Measurements from ENCODE around the gene YBEY.
"Not testable (repeated sequence)": the region's sequence is repeated elsewhere in the genome, so short reads cannot be mapped to it uniquely, and the experiment has no call there.

YBEY gene

GRCh38 chr21:46304955-46305354, 18.8 kb downstream of the YBEY start:
- DNase-seq: no peak

- no peak for DNase-seq
These were observed 21.5 kb downstream of the YBEY start for GRCh38 chr21:46307625-46308024.

DNA sequence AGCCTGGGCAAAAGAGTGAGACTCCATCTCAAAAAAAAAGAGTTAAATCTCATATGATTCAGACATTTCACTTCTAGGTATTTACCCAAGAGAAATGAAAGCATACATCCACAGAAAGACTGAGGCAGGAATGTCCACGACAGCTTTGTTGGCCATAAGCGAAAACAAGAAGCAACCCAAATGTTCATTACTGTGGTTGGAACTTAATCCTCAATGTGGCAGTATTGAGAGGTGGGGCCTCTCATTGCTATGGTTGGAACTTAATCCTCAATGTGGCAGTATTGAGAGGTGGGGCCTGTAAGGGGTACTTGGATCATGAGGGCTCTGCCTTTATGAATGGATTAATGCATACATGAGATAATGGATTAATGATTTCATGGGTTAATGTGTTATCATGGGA, 22.3 kb downstream of the YBEY start:
- no peak for DNase-seq

- DNase-seq: not testable (repeated sequence)
These were observed 24.1 kb downstream of the YBEY start for GRCh38 chr21:46310260-46310659.

DNA sequence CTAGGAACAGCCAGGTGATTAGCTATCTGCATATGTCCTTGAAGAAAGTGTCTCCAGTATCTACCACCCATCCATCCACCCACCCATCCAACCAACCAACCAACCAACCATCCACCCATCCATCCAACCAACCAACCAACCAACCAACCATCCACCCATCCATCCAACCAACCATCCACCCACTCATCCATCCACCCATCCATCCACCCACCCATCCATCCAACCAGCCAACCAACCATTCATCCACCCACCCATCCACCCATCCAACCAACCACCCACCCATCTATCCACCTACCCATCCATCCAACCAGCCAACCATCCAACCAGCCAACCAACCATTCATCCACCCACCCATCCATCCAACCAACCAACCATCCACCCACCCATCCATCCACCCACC, 25.4 kb downstream of the YBEY start:
- DNase-seq: no peak

DNA sequence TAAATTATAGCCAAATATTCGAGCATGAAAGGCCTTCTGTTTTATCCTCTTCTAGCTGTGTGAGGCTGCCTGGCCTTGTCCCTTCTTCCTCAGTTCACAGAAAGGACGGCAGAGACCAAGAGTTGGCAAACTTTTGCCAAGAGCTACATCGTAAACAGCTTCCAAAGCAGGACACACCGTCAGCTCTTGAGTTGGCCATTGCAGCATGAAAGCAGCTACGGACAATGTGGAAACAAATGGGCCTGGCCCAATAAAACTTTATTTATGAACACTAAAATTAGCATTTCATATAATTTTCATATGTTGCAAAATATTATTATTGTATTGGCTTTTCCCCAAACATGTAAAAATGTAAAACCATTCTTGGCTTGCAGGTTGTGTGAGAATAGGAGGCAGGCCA, 26.8 kb downstream of the YBEY start:
- DNase-seq: no peak

DNA sequence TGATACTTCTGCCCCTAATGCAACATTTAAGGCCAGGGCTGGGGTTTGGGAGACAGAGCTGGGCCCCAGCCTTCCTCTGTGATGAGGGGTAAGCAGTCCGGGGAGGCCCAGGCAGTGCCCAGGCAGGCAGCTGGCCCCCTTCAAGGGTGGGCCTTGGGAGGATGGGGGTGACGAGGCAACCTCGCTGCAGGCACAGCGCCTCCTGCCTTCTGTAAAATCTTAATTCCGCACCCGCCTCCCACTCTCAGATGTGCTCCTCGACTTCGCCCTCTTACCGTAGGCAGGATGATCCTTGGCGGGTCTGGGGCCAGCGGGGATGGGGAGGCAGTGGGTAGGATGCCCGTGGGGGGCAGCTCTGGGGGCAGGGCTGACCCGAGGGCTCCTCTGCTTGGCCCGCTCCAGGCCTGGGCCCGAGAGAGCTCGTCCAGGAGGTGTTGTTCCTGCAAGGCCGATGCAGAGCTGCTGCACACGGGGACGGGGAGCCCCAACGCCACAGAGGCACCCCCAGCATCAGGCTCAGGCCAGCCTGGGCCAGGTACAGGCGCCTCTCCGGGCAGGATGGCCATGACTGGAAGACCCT, 28.4 kb downstream of the YBEY start:
- no peak for DNase-seq

GRCh38 chr21:46316708-46317324, 30.7 kb downstream of the YBEY start:
- no peak for DNase-seq

GRCh38 chr21:46317710-46318463, 31.7 kb downstream of the YBEY start:
- no peak for DNase-seq

- no peak for DNase-seq
These were observed 32.3 kb downstream of the YBEY start for GRCh38 chr21:46318464-46318845.

DNA sequence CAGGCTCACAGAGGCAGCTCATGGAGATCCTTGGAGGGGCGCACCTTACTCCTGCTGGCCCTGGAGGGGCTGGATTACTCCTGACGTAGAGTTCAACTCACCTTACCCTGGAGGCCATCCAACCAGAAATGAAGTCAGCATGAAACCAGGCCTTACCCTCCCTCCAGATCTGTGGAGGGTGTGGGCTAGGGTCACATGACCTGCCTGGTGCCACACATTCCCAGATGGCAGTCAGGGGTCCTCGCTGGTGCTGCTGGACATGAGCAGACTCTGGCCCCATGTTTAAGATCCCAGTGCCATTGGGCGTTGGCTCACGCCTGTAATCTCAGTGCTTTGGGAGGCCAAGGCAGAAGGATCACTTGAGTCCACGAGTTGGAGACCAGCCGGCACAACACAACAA, 33.0 kb downstream of the YBEY start:
- DNase-seq: no peak

DNA sequence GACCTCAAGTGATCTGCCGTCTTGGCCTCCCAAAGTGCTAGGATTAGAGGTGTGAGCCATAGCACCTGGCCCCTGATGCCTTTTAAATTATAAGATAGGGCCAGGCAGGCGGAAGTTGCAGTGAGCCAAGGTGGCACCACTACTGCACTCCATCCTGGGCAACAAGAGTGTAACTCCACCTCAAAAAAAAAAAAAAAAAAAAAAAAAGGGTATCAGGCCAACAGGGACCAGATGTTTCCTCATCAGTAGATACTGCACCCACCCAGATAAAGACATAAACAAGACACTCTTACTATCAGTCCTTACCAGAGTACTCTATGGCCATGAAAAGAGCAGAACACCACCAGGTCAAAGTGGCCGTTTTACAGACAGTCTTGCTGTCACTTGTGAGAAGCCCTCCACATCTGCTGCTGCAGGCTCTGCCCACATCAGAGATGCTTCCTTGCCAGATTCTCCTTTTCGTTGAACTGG, 34.2 kb downstream of the YBEY start:
- DNase-seq: no peak

DNA sequence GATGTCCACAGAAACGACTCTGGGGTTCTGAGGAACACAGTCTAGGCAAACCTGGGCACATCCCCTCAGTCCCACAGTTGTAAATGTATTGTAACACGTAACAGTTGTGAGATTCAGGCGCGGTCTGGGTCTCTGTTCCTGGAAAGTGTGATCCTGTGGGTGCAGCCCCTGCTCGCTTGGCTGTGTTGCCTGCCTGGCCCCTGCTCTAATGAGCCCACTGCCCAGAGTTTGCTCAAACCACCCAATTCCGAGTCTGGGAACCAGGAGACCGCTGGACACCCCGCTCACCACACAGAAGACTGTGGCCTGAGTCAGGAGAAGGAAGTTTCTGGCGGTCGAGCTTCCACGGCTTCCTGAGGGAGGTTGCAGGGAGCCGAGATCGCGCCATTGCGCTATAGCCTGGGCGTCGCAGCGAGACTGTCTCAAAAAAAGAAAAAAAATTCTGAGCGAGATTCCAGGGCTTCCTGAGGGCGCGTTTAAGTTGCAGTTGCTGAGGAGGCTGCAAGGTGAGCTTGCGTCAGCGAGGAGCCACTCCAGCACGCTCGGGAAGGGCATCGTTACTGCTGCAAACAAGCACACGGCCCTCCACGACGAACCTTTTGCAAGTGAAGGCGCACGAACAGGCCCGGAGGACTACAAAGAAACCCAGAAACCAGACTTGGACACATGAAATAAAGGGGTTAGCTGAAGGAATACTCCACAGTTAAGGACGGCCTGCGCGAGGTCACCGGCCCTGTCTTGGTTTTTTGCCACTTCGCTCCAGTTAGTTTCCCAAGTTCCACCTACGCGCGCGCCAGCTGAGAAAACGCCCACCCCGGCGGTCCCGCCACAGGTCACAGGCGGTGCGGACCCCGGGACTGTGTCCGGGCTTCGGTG, 36.4 kb downstream of the YBEY start:
- no peak for DNase-seq

- no peak for DNase-seq
These were observed 37.1 kb downstream of the YBEY start for GRCh38 chr21:46323227-46323709.

GRCh38 chr21:46323710-46324389, 37.7 kb downstream of the YBEY start, which contains the start of the genes C21orf58 and PCNT:
TSS of gene C21orf58 (minus strand) at chr21:46323870. CDS start at chr21:46322738, 1,132 bp downstream.
TSS of gene PCNT (plus strand) at chr21:46324156. CDS start at chr21:46324229, 73 bp downstream.
- DNase-seq: no peak

DNA sequence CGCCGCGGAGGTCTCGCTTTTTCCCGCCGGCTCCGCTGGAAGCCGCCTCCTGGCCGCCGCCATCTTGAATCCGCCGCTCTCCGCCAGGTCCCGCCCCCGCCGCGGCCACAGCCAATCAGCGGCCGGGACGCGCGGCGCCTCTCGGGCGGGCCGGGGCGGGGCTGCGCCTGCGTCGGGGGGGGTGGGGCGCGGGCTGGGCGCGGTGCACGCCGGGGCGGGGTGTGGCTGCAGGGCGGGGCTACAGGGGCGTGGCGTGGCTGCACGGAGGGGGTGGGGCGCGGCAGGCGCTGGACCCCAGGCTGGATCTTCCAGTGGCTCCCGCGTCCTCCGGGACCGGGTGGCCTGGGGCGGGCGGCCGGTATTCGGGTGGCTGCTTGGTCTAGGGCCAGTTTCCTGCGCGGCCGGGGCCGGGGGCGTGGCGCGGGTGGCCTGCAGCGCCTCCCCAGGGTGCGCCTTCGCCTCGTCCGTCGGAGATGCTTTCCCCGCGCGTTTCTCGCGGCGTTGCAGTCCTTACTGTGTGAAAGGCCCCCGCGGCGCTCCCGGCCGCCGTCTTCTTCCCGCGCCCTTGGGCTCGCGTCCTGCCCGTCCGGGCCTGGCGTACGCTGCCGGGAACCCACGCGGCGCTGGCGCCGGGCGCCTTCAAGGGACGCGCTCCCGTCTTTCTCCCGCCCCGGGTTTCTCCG, 38.4 kb downstream of the YBEY start:
- no peak for DNase-seq

GRCh38 chr21:46325073-46325912, 39.2 kb downstream of the YBEY start:
- DNase-seq: no peak

- DNase-seq: no peak
These were observed 40.1 kb downstream of the YBEY start for GRCh38 chr21:46326110-46326703.

GRCh38 chr21:46327711-46328110, 41.6 kb downstream of the YBEY start:
- DNase-seq: no peak

GRCh38 chr21:46328151-46328550, 42.0 kb downstream of the YBEY start:
- DNase-seq: no peak
